A549 (cell line): Measurements from ENCODE around the gene SNAI1.

Experiments used
- TF ChIP-seq, protein P1 (sequence below): fragments of >200 bp; sonication (Bioruptor Twin); formaldehyde crosslinking; IDR thresholded peaks from 3 replicates; pipeline ENCODE4 v1.5.1; 2016
- TF ChIP-seq, protein P2 (sequence below): fragments of 450-650 bp; IDR thresholded peaks from 2 replicates; pipeline ENCODE4 v1.6.1; 2014; ENCODE audit warnings: antibody characterized with exemption

DNA sequence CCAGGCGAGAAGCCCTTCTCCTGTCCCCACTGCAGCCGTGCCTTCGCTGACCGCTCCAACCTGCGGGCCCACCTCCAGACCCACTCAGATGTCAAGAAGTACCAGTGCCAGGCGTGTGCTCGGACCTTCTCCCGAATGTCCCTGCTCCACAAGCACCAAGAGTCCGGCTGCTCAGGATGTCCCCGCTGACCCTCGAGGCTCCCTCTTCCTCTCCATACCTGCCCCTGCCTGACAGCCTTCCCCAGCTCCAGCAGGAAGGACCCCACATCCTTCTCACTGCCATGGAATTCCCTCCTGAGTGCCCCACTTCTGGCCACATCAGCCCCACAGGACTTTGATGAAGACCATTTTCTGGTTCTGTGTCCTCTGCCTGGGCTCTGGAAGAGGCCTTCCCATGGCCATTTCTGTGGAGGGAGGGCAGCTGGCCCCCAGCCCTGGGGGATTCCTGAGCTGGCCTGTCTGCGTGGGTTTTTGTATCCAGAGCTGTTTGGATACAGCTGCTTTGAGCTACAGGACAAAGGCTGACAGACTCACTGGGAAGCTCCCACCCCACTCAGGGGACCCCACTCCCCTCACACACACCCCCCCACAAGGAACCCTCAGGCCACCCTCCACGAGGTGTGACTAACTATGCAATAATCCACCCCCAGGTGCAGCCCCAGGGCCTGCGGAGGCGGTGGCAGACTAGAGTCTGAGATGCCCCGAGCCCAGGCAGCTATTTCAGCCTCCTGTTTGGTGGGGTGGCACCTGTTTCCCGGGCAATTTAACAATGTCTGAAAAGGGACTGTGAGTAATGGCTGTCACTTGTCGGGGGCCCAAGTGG, 5.3 kb downstream of the SNAI1 start:
- TF ChIP-seq, protein P1, sequence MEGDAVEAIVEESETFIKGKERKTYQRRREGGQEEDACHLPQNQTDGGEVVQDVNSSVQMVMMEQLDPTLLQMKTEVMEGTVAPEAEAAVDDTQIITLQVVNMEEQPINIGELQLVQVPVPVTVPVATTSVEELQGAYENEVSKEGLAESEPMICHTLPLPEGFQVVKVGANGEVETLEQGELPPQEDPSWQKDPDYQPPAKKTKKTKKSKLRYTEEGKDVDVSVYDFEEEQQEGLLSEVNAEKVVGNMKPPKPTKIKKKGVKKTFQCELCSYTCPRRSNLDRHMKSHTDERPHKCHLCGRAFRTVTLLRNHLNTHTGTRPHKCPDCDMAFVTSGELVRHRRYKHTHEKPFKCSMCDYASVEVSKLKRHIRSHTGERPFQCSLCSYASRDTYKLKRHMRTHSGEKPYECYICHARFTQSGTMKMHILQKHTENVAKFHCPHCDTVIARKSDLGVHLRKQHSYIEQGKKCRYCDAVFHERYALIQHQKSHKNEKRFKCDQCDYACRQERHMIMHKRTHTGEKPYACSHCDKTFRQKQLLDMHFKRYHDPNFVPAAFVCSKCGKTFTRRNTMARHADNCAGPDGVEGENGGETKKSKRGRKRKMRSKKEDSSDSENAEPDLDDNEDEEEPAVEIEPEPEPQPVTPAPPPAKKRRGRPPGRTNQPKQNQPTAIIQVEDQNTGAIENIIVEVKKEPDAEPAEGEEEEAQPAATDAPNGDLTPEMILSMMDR = no peak
- TF ChIP-seq, protein P2, sequence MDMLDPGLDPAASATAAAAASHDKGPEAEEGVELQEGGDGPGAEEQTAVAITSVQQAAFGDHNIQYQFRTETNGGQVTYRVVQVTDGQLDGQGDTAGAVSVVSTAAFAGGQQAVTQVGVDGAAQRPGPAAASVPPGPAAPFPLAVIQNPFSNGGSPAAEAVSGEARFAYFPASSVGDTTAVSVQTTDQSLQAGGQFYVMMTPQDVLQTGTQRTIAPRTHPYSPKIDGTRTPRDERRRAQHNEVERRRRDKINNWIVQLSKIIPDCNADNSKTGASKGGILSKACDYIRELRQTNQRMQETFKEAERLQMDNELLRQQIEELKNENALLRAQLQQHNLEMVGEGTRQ = no peak
